GM12878 (cell line): Measurements from ENCODE around the gene HIVEP1. TPM values are rescaled to one million over a fixed set of nuclear protein-coding genes. Genes with fewer than 3 reads are reported as not detected.

Experiments used
- ATAC-seq: fragments of 200-7000 bp; cut with Tn5 transposase; 3 replicates; pipeline ENCODE4 v1.9.1; 2020; ENCODE audit warnings: mild to moderate bottlenecking, moderate library complexity
- BruUV-seq: library from RNA; stranded (reverse); fragments of 400-500 nt; replicated peaks from 2 replicates; lab custom pipeline; 2021; lab: Mats Ljungman, UMichigan
- CTCF ChIA-PET: fragments of 300-600 bp; sonication (Branson Sonifier 250); formaldehyde crosslinking; extraction: SDS; loops from one replicate; lab custom pipeline; 2021; ENCODE audit warnings: inconsistent platforms; lab: Yijun Ruan, JAX
- POLR2A ChIA-PET: fragments of 350-600 bp; formaldehyde crosslinking; extraction: SDS; loops from one replicate; lab custom pipeline; 2021; ENCODE audit warnings: inconsistent platforms; lab: Charles Lee
- RAD21 ChIA-PET: fragments of 300-600 bp; sonication (Branson Sonifier 250); formaldehyde crosslinking; loops from one replicate; lab custom pipeline; 2023; ENCODE audit warnings: antibody characterized with exemption; ENCODE audit not compliant: unreplicated experiment; lab: Charles Lee
- SMC1A ChIA-PET: fragments of 300-600 bp; sonication (Branson Sonifier 250); formaldehyde crosslinking; loops from one replicate; lab custom pipeline; 2023; ENCODE audit not compliant: unreplicated experiment, uncharacterized antibody; lab: Charles Lee
- DNase-seq: peaks from one replicate; pipeline ENCODE4 v3.0.0-alpha.2; 2011; ENCODE audit warnings: low read depth, low spot score
- FAIRE-seq: peaks from 3 replicates; lab custom pipeline; 2011; peaks lifted over from hg19 to GRCh38; lab: Jason Lieb, UNC
- H2AFZ ChIP-seq: 2 replicates; pipeline ENCODE4 v1.6.0; 2011; ENCODE audit warnings: low read depth, low read length, control low read depth; ENCODE audit not compliant: control insufficient read depth
- H3K27ac ChIP-seq: 2 replicates; pipeline ENCODE4 v1.5.1; 2011; ENCODE audit warnings: control low read depth; ENCODE audit not compliant: control insufficient read depth, insufficient read depth
- H3K27me3 ChIP-seq, 2 experiments: replicated peaks in 1 of 2; 2 replicates each; pipeline versions ENCODE4 v1.6.0 to v1.6.1; 2011; ENCODE audit warnings: low read length in 1 of 2; ENCODE audit not compliant: control insufficient read depth in 2 of 2, insufficient read depth in 2 of 2
- H3K36me3 ChIP-seq, 2 experiments: 2 replicates each; pipeline ENCODE4 v1.5.1; 2011; ENCODE audit warnings: low read length in 1 of 2; ENCODE audit not compliant: control insufficient read depth in 2 of 2, insufficient read depth in 2 of 2
- H3K4me1 ChIP-seq: 2 replicates; pipeline ENCODE4 v1.6.1; 2011; ENCODE audit warnings: mild to moderate bottlenecking, low read length, moderate library complexity, mixed read lengths; ENCODE audit not compliant: control insufficient read depth, insufficient read depth
- H3K4me2 ChIP-seq: 2 replicates; pipeline ENCODE4 v1.6.0; 2011; ENCODE audit warnings: control low read depth; ENCODE audit not compliant: control insufficient read depth, insufficient read depth
- H3K4me3 ChIP-seq: fragments of 200-600 bp; sonication (generic); 2 replicates; pipeline ENCODE4 v1.5.1; 2016
- H3K79me2 ChIP-seq: 2 replicates; pipeline ENCODE4 v1.6.0; 2011; ENCODE audit warnings: low read length; ENCODE audit not compliant: control insufficient read depth, insufficient read depth
- H3K9ac ChIP-seq: 2 replicates; pipeline ENCODE4 v1.8.0; 2011; ENCODE audit warnings: low read length, control low read depth, mixed read lengths; ENCODE audit not compliant: control insufficient read depth, insufficient read depth
- H3K9me3 ChIP-seq: replicated peaks from 3 replicates; pipeline ENCODE4 v1.5.1; 2011; ENCODE audit warnings: mild to moderate bottlenecking, low read length; ENCODE audit not compliant: control insufficient read depth, insufficient read depth
- H4K20me1 ChIP-seq: 2 replicates; pipeline ENCODE4 v1.6.0; 2011; ENCODE audit not compliant: control insufficient read depth, insufficient read depth
- EP300 ChIP-seq, 2 experiments: fragments of 150-350 bp in 1 of 2; IDR thresholded peaks; 2 replicates each; pipeline ENCODE4 v1.6.1; 2011 to 2012; ENCODE audit warnings: low read depth in 2 of 2, low read length in 2 of 2, borderline replicate concordance in 1 of 2, improper control_type of control experiment in 1 of 2, inconsistent platforms in 1 of 2; ENCODE audit not compliant: control insufficient read depth in 1 of 2
- MYC ChIP-seq: IDR thresholded peaks from 2 replicates; pipeline ENCODE4 v1.6.1; 2011; ENCODE audit warnings: mild to moderate bottlenecking, low read length, moderate library complexity, inconsistent platforms; ENCODE audit not compliant: insufficient read depth, insufficient replicate concordance, insufficient read length, severe bottlenecking
- NR2F1 ChIP-seq: fragments of 450-650 bp; conservative IDR thresholded peaks from 2 replicates; pipeline ENCODE4 v1.6.1; 2017; ENCODE audit warnings: mild to moderate bottlenecking
- RAD21 ChIP-seq: IDR thresholded peaks from 2 replicates; pipeline ENCODE4 v1.6.1; 2011; ENCODE audit warnings: mild to moderate bottlenecking, low read depth, low read length, moderate library complexity; ENCODE audit not compliant: insufficient read depth
- SMC3 ChIP-seq: IDR thresholded peaks from 2 replicates; pipeline ENCODE4 v1.6.1; 2011; ENCODE audit warnings: low read length, improper control_type of control experiment, borderline replicate concordance
- ZBED1 ChIP-seq: IDR thresholded peaks from 2 replicates; pipeline ENCODE4 v1.6.1; 2016; ENCODE audit warnings: borderline replicate concordance
- ZNF24 ChIP-seq: fragments of 450-650 bp; IDR thresholded peaks from 2 replicates; pipeline ENCODE4 v1.6.1; 2017; ENCODE audit warnings: antibody characterized with exemption, mild to moderate bottlenecking
- ZNF384 ChIP-seq: IDR thresholded peaks from 2 replicates; pipeline ENCODE4 v1.6.1; 2012; ENCODE audit warnings: low read depth, mild to moderate bottlenecking, low read length, improper control_type of control experiment, borderline replicate concordance
- WGBS: methylation state at CpG from one replicate; pipeline ENCODE4 v1.1.6; 2016; ENCODE audit warnings: low lambda C conversion rate; ENCODE audit not compliant: insufficient replicate concordance, insufficient coverage; ENCODE audit errors: missing lambda C conversion rate; 5-methylcytosine and 5-hydroxymethylcytosine counted together
- in situ Hi-C: fragments of 300-500 bp; cut with MboI; formaldehyde crosslinking; loops from 9 replicates; pipeline ENCODE4 v1.14.3; 2018; ENCODE audit warnings: mixed read lengths
- intact Hi-C: fragments of 100-400 bp; cut with micrococcal nuclease; formaldehyde crosslinking; loops from one replicate; pipeline ENCODE4 v1.14.2; 2022; ENCODE audit not compliant: unreplicated experiment
- polyA plus RNA-seq, 11 experiments: library from polyadenylated mRNA; depleted of rRNA in 4 of 11; unstranded in 6 of 11; stranded (reverse) in 5 of 11; fragments of >200 nt; fragmentation: Nextera tagmentation in 4 of 11; fragmentation: Illumina TruSeq in 1 of 11; extraction: Ambion mirVana in 4 of 11; extraction: Trizol in 1 of 11; gene quantifications; 1 replicate in 1 of 11; 2 replicates in 10 of 11; pipeline versions ENCODE4 v1.2.1 to v1.2.3, GENCODE V29; 2011 to 2016; ENCODE audit warnings: inconsistent platforms in 2 of 11, missing spikeins in 2 of 11, low read depth in 1 of 11
- total RNA-seq, 4 experiments: library from RNA; depleted of rRNA in 3 of 4; stranded (reverse); fragments of >200 nt in 3 of 4; fragmentation: Illumina TruSeq in 1 of 4; extraction: Trizol in 1 of 4; gene quantifications; 2 replicates each; pipeline versions ENCODE4 v1.2.1 to v1.2.3, GENCODE V29; 2013 to 2021
- TF ChIP-seq, protein P1 (sequence below), 3 experiments: IDR thresholded peaks in 2 of 3; conservative IDR thresholded peaks in 1 of 3; 2 replicates each; pipeline ENCODE4 v1.5.1; 2011; ENCODE audit warnings: low read depth in 3 of 3, low read length in 3 of 3, mild to moderate bottlenecking in 3 of 3, control low read depth in 2 of 3, moderate library complexity in 2 of 3, inconsistent platforms in 1 of 3, mixed read lengths in 1 of 3; ENCODE audit not compliant: control insufficient read depth in 2 of 3, insufficient read depth in 1 of 3; ENCODE audit errors: extremely low read depth in 1 of 3
- TF ChIP-seq, protein P2 (sequence below): fragments of 450-650 bp; IDR thresholded peaks from 2 replicates; pipeline ENCODE4 v1.6.1; 2016; ENCODE audit warnings: mild to moderate bottlenecking

HIVEP1 gene
- total and polyA plus RNA-seq, 10 of the 15 experiments (the other 5 are each of a cell fraction or from before 2014, with no cell fraction given): 4.3 to 37.5 (median 21.6) TPM

DNA sequence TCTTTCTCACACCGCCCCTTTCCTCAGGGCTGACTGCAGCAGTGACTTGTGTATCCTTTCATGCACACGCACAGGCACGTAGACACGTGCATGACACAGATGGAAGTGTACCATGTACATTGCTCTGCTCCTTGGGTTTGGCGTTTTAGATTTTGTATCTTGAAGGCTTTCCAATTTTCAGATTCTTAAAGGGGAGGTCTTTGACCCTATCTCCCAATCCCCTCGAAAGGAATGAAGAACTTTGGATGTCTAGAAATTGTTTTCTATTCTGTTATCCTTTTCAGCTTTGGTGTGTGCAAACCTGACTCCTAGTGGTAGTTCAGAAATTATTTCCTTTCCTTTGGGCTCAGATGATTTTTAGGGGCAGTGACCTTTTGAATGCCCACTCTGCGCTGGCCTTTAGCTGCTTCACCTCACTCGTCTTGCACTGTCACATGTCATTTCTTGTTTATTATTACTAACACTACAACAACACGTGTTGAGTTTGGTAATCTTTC, 63.0 kb downstream of the HIVEP1 start:
- ChIA-PET CTCF (interaction anchor here (0.7 to 1.8 kb wide), 21 partner anchors 8 to 419 kb away, joined by 3 to 16 read pairs (median 4); partner anchors contain the start of gene EDN1), RAD21 (interaction anchor here (0.8 to 1.4 kb wide), 17 partner anchors 9 to 422 kb away, joined by 3 to 11 read pairs (median 4); partner anchors contain the start of gene EDN1), SMC1A (interaction anchor here (0.7 to 5.3 kb wide), 23 partner anchors 9 to 422 kb away, joined by 3 to 28 read pairs (median 4); no protein-coding TSS in a partner anchor), POLR2A (no interaction called here)
- H4K20me1 ChIP-seq: no peaks in the 10 kb centered on the region
- ATAC-seq (peak; percentile 63), FAIRE-seq (peak; percentile 44), DNase-seq (no peak)
- H3K27me3 ChIP-seq: no peaks in the 10 kb centered on the region
- TF ChIP-seq ZNF24 (0 out of 2 replicates have a peak, but pooled peaks have one; percentile 16), RAD21 (peak; percentile 65), EP300 (IDR thresholded peaks at IDR 0.05; ENCODE audit: borderline replicate concordance in 1 of 2, control insufficient read depth in 1 of 2, low read depth in 2 of 2, low read length in 2 of 2) (no peak), NR2F1 (peak; percentile 51; the same call in 1 of the 2 replicates), SMC3 (peak; percentile 58; the same call in 1 of the 2 replicates), ZNF384 (peak; percentile 35; the same call in 1 of the 2 replicates), ZBED1 (no peak), MYC (no peak)
- TF ChIP-seq, protein P1, sequence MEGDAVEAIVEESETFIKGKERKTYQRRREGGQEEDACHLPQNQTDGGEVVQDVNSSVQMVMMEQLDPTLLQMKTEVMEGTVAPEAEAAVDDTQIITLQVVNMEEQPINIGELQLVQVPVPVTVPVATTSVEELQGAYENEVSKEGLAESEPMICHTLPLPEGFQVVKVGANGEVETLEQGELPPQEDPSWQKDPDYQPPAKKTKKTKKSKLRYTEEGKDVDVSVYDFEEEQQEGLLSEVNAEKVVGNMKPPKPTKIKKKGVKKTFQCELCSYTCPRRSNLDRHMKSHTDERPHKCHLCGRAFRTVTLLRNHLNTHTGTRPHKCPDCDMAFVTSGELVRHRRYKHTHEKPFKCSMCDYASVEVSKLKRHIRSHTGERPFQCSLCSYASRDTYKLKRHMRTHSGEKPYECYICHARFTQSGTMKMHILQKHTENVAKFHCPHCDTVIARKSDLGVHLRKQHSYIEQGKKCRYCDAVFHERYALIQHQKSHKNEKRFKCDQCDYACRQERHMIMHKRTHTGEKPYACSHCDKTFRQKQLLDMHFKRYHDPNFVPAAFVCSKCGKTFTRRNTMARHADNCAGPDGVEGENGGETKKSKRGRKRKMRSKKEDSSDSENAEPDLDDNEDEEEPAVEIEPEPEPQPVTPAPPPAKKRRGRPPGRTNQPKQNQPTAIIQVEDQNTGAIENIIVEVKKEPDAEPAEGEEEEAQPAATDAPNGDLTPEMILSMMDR (IDR thresholded peaks at IDR 0.05 in 2 of 3, conservative IDR thresholded peaks at IDR 0.05 in 1 of 3; ENCODE audit: control insufficient read depth in 2 of 3, extremely low read depth in 1 of 3, insufficient read depth in 1 of 3, low read depth in 3 of 3, low read length in 3 of 3): peak; percentile 30 to 53 (median 40); a peak in 4 of 6 replicates
- TF ChIP-seq, protein P2, sequence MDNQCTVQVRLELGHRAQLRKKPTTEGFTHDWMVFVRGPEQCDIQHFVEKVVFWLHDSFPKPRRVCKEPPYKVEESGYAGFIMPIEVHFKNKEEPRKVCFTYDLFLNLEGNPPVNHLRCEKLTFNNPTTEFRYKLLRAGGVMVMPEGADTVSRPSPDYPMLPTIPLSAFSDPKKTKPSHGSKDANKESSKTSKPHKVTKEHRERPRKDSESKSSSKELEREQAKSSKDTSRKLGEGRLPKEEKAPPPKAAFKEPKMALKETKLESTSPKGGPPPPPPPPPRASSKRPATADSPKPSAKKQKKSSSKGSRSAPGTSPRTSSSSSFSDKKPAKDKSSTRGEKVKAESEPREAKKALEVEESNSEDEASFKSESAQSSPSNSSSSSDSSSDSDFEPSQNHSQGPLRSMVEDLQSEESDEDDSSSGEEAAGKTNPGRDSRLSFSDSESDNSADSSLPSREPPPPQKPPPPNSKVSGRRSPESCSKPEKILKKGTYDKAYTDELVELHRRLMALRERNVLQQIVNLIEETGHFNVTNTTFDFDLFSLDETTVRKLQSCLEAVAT: peak; percentile 85
- peaks cover 89% of the 10 kb centered on the region for H3K79me2 ChIP-seq
- no peak overlapping the region for H2AFZ ChIP-seq
- no TSS peak for BruUV-seq
- H3K36me3 ChIP-seq: peaks cover 0 to 17% of the 10 kb centered on the region in 2 experiments; a peak in 2 of 4 replicates
- H3K4me3 ChIP-seq: no peak overlapping the region
- 57% methylated on average over 9 of the region's 9 CpGs for WGBS
- H3K27ac ChIP-seq: no peak overlapping the region
- H3K9me3 ChIP-seq: no peaks in the 10 kb centered on the region; the same call in 2 of the 3 replicates
- no peak overlapping the region for H3K4me2 ChIP-seq
- in situ Hi-C loops: no loop called here
- intact Hi-C loops: loop anchor here (2.0 to 10.0 kb wide), 2 partner anchors 210 to 420 kb away; no protein-coding TSS in a partner anchor
- H3K9ac ChIP-seq: no peak overlapping the region
- H3K4me1 ChIP-seq: peaks cover 3% of the 10 kb centered on the region
